Fibroblast of upper back skin (primary cell): ENCODE results near the gene UBR4.
A peak's percentile ranks its signal among the peaks of the same experiment; 100 is the strongest.

Experiments used
- DNase-seq: peaks from one replicate; pipeline ENCODE4 v3.0.0-alpha.2; 2013

Gene UBR4

GRCh38 chr1:19087737-19088594 is 122.1 kb downstream of the UBR4 start:
- no peak for DNase-seq

- no peak for DNase-seq
These were observed 122.9 kb downstream of the UBR4 start for GRCh38 chr1:19087017-19087736.

- no peak for DNase-seq
These were observed 123.7 kb downstream of the UBR4 start for GRCh38 chr1:19086176-19086875.

GRCh38 chr1:19084206-19084738 is 125.8 kb downstream of the UBR4 start:
- DNase-seq: no peak

GRCh38 chr1:19083081-19083480 is 127.0 kb downstream of the UBR4 start:
- DNase-seq: no peak

GRCh38 chr1:19081218-19081893 is 128.7 kb downstream of the UBR4 start:
- DNase-seq: peak; percentile 24

GRCh38 chr1:19080721-19081120 is 129.3 kb downstream of the UBR4 start:
- DNase-seq: peak; percentile 79

- peak; percentile 10 for DNase-seq
These were observed 130.3 kb downstream of the UBR4 start for GRCh38 chr1:19079541-19080472.

GRCh38 chr1:19078536-19078935 is 131.5 kb downstream of the UBR4 start:
- DNase-seq: no peak

- no peak for DNase-seq
These were observed 133.0 kb downstream of the UBR4 start for GRCh38 chr1:19076841-19077616.

GRCh38 chr1:19074902-19075721 is 135.0 kb downstream of the UBR4 start:
- no peak for DNase-seq

GRCh38 chr1:19074361-19074901 is 135.6 kb downstream of the UBR4 start:
- no peak for DNase-seq

GRCh38 chr1:19073311-19074186 is 136.5 kb downstream of the UBR4 start:
- no peak for DNase-seq

- DNase-seq: no peak
These were observed 137.6 kb downstream of the UBR4 start for GRCh38 chr1:19072285-19072981.

- DNase-seq: no peak
These were observed 138.3 kb downstream of the UBR4 start for GRCh38 chr1:19071674-19072281.

- DNase-seq: no peak
These were observed 139.0 kb downstream of the UBR4 start for GRCh38 chr1:19070891-19071621.
